HG02870 (cell line): ENCODE results near the gene RMC1.

ENCODE experiments used
- ATAC-seq: cut with Tn5 transposase; IDR thresholded peaks from one replicate; pipeline ENCODE4 v1.9.1; 2021; ENCODE audit warnings: mild to moderate bottlenecking, moderate library complexity; ENCODE audit not compliant: unreplicated experiment

Gene RMC1

GRCh38 chr18:23529604-23530003 is 26.3 kb downstream of the RMC1 start:
- ATAC-seq = no peak

DNA sequence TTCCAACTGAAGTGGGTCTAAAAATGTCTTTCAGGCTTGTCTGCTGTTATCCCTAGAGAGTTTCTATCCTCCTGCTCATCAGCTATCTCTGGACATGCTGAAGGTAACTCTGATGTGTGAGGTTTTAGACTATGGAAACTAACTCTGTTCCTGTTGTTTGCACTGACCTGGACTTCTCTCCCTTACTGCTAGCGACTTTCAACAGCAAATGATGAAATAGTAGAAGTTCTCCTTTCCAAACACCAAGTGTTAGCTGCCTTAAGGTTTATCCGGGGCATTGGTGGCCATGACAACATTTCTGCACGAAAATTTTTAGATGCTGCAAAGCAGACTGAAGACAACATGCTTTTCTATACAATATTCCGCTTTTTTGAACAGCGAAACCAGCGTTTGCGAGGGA is 26.9 kb downstream of the RMC1 start:
- no peak for ATAC-seq

DNA sequence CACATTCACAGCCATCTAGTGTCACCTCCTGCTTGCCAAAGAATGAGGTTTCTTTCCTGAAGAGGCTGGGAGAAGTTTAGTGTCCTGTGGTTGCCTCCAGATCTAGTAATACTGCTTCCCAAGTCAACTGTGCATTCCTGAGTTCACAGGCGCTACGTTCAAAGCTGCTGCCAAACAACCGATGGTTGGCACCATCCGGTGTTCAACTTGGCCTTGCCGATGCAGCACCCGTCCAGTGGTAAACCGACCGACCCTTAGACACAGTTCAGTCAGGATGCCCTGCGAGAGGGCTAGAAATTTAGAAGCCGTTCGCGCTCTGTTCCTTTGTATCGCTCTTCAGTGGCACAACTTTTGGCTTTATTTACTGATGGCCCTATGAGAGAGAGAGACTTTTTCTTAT is 28.6 kb downstream of the RMC1 start:
- ATAC-seq = no peak

GRCh38 chr18:23532848-23533247 is 29.5 kb downstream of the RMC1 start:
- ATAC-seq = no peak

DNA sequence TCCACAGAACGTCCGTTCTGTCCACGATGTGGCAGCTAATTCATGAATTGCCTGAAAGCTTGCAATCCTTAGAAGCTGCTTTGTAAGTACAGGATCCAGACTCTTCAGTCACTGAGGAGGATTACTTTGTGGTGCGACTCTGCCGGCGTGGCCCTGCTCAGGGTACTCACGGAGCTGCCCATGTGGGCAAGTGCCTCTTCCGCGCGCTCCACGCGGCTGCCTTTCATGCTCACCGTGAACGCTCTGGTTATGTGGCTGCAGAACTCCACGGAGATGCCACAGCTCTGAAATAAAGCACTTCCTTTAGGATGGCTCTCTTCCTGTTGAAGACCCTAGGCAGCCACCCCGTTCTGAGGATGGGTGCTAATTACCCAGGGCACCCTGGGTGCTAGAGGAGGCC is 31.0 kb downstream of the RMC1 start:
- ATAC-seq = no peak

DNA sequence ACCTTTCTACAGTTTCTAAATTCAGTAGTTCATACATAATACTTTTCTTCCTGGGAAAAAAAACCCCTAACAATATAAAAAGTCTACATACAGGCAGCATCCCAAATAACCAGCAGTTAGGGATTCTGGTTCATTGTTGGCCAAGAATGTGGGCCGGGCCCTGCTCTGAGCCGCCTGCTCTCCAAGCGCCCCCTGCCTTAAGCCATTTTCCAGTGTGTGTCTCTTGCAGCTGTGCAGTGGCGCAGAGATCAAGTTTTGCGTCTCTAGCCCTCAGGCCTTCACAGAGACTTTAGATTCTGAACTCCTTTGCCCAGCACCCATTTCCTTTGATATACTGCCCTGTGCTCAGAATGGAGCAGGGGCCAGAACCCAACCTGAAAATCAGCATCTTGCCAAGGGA is 32.9 kb downstream of the RMC1 start:
- no peak for ATAC-seq

GRCh38 chr18:23537274-23537673 is 34.0 kb downstream of the RMC1 start:
- ATAC-seq = no peak

GRCh38 chr18:23538001-23538400 is 34.7 kb downstream of the RMC1 start:
- ATAC-seq = no peak

DNA sequence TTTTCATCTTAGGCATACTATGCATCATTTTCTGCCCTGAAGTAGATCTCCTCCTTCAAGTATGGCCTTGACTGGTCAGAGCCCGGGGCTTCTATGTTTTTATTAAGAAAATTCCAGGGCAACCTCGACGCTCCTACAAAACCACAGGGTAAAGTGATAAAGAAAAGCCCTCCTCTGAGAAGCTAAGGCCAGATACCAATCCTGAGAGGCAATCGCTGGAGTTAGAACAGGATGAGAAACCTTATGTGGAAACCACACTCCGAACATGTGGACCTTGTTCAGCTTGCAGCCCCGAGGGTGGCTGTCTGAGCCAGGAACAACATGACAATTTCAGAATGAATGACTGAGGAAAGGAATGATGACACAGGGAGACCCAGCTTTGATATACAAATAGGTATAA is 35.6 kb downstream of the RMC1 start:
- ATAC-seq = no peak

DNA sequence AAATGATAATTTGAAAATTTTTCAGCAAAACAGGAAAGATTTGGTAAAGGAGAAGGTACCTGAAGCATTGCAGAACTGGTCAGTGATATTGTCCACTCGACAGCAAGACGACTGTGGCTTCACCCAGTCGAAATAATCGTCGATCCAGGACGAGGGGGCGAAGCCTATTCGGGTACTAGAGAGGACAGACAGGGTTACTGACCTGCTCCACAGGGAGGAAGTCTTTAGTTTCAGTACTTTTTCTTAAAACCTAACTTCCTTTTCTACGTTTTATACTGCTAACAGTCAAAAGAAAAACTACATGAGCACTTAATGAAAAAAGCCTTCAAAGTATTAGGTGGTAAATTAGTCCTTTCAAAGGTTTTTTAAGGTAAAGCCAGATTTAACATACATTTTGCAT is 36.0 kb downstream of the RMC1 start:
- ATAC-seq = no peak

DNA sequence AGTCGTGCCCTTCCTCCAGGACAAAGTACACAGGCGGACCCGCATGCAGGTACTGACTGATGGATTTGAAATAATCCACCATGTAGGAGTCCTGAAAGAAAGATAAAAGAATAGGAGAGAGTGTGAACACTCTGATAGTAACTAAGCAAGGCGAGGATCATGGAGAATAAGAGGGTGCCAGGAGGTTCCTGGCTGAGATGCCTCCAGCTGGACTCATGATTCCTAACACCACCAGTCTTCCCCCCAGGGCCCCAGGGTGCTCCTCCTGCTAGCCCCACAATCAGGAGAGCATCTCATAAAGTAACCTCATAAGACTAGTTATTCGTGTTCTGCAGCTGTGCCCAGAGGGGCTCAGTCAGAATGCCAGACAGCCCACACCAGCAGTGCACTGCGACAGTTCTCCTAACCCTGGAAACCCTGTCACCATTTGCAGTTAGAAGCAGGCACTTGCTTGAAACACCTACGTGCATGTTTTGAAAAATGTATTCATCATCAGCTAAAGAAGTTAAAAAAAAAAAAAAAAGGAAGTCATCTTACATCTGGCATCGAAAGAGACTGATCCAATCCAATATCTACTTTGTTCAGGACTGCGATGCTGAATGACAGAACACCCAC is 36.7 kb downstream of the RMC1 start:
- ATAC-seq = no peak

DNA sequence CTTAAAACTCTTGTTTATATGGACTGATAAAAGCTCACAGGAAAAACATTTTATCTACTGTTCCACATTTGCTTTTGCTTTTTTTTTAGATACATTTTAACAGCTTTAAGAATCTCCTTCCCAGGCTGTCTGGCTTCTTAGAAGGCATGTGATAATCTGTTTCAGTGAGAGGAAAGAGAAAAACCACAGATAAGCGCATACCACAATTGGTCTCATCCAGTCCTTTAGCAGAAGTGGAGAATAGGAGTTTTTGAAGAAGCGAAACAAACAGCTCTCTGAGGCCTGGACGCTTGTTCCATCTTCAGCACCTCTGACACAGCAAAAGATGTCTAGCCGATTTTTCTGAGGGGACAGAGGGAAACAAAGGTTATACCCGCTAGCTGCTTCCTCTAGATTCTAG is 37.6 kb downstream of the RMC1 start:
- ATAC-seq = peak; percentile 84

- no peak for ATAC-seq
Measured at GRCh38 chr18:23541349-23542093, 38.2 kb downstream of the RMC1 start.

GRCh38 chr18:23542461-23542860 is 39.1 kb downstream of the RMC1 start:
- no peak for ATAC-seq

DNA sequence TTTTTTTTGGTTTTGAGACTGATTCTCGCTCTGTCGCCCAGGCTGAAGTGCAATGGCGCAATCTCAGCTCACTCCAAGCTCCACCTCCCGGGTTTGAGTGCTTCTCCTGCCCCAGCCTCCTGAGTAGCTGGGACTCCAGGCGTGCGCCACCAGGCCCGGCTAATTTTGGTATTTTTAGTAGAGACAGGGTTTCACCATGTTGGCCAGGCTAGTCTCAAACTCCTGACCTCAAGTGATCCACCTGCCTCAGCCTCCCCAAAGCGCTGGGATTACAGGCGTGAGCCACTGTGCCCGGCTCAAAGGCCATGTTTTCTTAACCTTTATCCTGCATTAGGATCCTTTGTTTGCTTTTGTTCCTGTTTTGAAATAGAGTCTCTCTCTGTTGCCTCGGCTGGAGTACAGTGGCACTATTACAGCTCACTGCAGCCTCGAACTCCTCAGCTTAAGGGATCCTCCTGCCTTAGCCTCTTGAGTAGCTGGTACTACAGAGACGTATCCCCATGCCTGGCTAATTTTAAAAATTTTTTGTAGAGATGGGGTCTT is 42.0 kb downstream of the RMC1 start:
- no peak for ATAC-seq

DNA sequence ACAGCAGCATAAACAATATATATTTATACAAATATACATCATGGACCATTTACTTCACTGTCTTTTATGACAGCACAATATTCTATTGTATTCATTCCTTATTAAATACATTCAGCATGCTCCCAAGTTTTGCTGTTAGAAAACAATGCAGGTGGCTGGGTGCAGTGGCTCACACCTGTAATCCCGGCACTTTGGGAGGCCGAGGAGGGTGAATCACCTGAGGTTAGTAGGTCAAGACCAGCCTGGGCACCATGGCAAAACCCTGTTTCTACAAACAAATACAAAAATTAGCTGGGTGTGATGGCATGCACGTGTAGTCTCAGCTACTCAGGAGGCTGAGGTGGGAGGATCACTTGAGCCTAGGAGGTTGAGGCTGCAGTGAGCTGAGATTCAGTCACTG is 44.0 kb downstream of the RMC1 start:
- no peak for ATAC-seq

GRCh38 chr18:23547846-23548245 is 44.5 kb downstream of the RMC1 start:
- ATAC-seq = no peak

DNA sequence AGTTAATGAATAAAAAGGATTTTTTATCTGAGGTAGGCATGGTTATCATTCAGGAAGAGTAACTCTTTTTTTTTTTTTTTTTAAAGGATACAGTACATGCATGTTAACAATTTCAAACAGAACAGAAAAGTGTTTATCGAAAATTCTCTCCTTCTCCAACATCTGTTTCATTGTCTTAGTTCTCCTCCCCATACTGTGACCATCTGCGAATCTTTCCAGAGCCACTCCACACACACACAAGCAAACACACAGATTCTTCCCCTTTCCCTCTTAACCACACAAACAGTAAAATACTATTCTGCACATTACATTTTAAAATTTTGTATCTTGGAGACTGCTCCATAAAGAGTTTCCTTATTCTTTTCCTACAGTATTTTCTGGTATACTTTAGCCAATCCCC is 45.0 kb downstream of the RMC1 start:
- no peak for ATAC-seq

DNA sequence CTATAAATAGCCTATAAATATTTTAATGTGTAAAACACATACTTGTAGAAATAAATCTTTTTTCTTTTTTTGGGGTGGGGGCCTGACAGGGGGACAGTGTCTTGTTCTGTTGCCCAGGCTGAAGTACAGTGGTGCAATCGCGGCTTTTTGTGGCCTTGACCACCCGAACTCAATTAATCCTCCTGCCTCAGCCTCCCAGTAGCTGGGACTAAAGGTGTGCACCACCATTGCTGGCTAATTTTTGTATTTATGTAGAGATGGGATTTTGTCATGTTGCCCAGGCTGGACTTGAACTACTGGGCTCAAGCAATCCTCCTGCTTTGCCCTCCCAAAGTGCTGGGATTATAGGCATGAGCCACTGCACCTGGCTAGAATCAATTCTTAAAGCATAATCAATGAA is 45.4 kb downstream of the RMC1 start:
- ATAC-seq = no peak

- no peak for ATAC-seq
Measured at GRCh38 chr18:23550898-23551297, 47.6 kb downstream of the RMC1 start.

- ATAC-seq = no peak
Measured at GRCh38 chr18:23551978-23552377, 48.7 kb downstream of the RMC1 start.

- no peak for ATAC-seq
Measured at GRCh38 chr18:23552505-23552904, 49.2 kb downstream of the RMC1 start.

GRCh38 chr18:23553887-23554286 is 50.6 kb downstream of the RMC1 start:
- no peak for ATAC-seq
